ENCODE measurements around the gene MMP25.
"Not testable (repeated sequence)": the region's sequence is repeated elsewhere in the genome, so short reads cannot be mapped to it uniquely, and the experiment has no call there.

Gene MMP25

DNA sequence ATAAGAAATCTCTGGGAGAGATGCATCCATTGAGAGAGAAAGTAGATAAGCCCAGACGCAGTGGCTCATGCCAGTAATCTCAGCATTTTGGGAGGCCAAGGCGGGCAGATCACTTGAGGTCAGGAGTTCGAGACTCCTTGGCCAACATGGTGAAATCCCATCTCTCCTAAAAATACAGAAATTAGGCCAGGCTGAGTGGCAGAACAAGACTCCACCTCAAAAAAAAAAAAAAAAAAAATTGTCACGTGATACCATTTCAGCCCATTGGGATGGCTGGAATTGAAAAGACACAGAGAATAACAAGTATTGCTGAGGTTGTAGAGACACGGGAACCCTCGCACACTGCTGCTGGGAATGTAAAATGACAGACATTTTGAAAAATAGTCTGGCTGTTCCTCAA lies 16.2 kb downstream of the MMP25 start:
- H3K4me3 ChIP-seq (ENCODE audit: low read depth, low read length) = no peak overlapping the region
- no peak for DNase-seq (ENCODE audit: low read depth)
- TF ChIP-seq, protein P1, sequence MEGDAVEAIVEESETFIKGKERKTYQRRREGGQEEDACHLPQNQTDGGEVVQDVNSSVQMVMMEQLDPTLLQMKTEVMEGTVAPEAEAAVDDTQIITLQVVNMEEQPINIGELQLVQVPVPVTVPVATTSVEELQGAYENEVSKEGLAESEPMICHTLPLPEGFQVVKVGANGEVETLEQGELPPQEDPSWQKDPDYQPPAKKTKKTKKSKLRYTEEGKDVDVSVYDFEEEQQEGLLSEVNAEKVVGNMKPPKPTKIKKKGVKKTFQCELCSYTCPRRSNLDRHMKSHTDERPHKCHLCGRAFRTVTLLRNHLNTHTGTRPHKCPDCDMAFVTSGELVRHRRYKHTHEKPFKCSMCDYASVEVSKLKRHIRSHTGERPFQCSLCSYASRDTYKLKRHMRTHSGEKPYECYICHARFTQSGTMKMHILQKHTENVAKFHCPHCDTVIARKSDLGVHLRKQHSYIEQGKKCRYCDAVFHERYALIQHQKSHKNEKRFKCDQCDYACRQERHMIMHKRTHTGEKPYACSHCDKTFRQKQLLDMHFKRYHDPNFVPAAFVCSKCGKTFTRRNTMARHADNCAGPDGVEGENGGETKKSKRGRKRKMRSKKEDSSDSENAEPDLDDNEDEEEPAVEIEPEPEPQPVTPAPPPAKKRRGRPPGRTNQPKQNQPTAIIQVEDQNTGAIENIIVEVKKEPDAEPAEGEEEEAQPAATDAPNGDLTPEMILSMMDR (IDR thresholded peaks at IDR 0.05; ENCODE audit: insufficient read depth, low read depth, low read length, missing control alignments) = no peak

DNA sequence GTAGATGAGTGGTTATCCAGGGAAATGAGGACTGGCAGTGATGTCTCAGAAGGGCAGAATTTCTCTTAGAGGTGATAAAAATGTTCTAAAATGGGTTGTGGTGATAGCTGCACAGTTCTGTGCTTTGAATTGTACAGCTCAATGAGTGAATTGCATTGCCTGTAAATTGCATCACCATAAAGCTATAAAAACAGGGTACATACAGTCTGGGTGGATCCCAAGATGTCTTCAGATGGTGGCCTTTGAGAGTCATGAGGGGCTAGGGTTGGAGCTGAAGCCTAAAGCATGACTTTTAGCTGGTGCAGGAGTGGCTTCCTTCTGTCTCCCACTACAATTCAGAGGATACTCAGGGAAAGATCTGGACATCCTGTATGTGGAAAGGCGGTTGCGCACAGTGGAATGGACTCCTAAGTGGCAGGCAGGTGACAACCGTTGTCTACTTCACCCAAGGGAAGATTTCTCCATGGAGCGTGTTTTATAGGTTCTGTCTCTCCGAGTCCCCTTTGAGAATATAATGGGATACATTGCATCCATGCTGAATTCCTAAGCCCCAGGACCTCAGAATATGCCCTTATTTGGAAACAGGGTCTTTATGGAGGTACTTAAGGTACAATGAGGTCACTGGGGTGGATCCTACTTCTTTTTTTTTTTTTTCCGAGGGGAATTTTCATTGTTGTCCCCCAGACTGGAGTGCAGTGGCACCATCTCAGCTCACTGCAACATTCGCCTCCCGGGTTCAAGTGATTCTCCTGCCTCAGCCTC lies 17.4 kb downstream of the MMP25 start:
- no peak for DNase-seq (ENCODE audit: low read depth)
- TF ChIP-seq, protein P1 (IDR thresholded peaks at IDR 0.05; ENCODE audit: insufficient read depth, low read depth, low read length, missing control alignments) = no peak

DNA sequence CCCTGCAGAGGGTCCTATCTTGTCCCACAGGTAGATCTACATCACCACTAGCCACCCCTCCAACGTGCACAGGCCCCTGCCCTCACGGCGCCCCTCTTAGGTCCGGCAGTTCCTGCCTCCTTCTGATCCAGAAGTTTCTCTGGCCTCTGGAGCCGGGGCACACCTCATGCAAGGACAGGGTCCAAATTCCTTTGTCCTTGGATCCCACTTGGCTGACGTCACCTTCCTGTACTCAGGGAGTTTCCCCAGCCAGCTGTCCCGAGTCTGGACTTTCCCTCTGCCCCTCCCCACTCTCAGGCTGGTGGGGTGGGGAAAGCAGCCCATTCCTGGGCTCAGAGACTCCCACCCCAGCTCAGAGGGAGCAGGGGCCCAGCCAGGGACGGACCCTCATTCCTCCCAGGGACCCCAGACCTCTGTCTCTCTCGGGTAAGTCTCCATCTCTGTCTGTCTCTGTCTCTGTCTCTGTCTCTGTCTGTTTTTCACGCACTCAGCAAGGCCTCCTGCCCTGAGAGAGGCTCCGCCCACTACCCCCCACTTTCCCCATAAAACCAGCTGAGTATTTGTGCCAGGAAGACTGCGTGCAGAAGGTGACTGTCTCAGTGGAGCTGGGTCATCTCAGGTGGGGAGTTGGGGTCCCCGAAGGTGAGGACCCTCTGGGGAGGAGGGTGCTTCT lies 18.8 kb downstream of the MMP25 start, which contains the start of gene IL32:
TSS of gene IL32 (plus strand) at position 572 of the 673 bp plus-strand sequence. CDS start 172 bp downstream, outside the sequence.
- TF ChIP-seq, protein P1 (IDR thresholded peaks at IDR 0.05; ENCODE audit: insufficient read depth, low read depth, low read length, missing control alignments) = no peak
- H3K4me3 ChIP-seq (ENCODE audit: low read depth, low read length) = peak within 1 kb of the TSS; percentile 58
- DNase-seq (ENCODE audit: low read depth) = peak; percentile 65

More for the DNA sequence above, 17.4 kb downstream of the MMP25 start:
- no peak overlapping the region for H3K4me3 ChIP-seq (ENCODE audit: low read depth, low read length)

DNA sequence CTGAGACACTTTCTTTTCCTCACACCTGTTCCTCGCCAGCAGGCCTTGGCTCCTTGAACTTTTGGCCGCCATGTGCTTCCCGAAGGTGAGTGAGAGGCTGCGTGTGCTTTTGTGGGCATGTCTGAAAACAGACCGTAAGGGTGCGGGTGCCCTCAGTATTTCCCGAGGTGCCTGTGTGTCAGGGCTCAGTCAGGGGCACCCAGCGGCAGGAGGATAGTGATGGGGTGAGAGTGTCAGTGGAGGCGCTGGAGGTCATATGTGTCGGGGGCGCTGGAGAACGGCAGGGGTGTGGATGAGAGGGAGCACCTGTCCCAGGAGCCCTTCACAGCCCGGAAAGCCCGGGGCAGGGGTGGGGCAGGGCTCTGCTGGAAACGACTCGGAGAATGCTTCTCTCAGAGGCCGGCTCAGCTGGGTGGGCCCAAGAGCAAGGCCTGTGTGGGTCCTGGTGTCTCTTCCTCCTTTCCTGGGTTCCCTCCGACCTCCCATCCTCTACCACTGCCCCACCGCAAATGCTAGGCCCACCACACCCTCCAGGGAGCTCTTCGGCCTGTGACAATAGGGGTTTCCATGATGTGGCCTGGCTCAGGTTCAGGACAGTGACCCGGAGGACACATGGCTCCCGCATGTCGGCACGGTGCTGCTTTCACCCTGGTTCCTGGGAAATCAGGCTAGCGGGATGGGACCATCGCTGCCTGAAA lies 19.5 kb downstream of the MMP25 start:
- DNase-seq (ENCODE audit: low read depth) = no peak
- peak overlapping the region; percentile 58 for H3K4me3 ChIP-seq (ENCODE audit: low read depth, low read length)
- TF ChIP-seq, protein P1 (IDR thresholded peaks at IDR 0.05; ENCODE audit: insufficient read depth, low read depth, low read length, missing control alignments) = no peak

DNA sequence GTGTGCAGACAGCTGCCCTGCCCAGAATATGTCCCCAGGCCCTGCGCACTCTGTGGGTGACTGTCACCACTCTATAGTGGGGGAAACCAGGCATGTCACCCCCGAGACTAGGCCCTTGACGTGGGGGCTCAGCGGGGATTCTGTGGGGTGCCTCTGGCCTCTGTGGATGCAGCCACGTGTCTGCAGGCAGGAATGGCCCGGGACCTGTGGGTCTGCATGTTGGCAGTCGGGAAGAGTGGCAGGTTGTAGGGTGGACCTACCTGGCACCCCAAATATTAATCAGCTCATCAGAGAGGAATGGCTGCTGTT lies 20.0 kb downstream of the MMP25 start:
- TF ChIP-seq, protein P1 (IDR thresholded peaks at IDR 0.05; ENCODE audit: insufficient read depth, low read depth, low read length, missing control alignments) = no peak
- no peak for DNase-seq (ENCODE audit: low read depth)
- H3K4me3 ChIP-seq (ENCODE audit: low read depth, low read length) = peak overlapping the region; percentile 58

DNA sequence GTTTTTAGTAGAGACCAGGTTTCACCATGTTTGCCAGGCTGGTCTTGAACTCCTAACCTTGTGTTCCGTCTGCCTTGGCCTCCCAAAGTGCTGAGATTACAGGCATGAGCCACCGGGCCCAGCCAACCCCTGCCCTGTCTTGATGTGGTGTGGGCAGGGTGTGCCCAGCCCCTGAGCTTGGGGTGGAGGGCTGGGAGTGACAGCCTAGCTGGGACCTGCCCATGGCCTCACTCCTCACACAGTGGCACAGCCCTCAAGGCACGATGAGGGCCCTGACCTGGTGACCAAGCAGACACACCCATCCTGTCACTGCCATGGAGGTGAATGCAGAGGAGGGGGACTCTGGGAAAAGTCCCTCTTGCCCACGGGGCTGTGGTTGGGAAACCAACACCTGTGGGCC lies 22.1 kb downstream of the MMP25 start:
- no peak for DNase-seq (ENCODE audit: low read depth)
- TF ChIP-seq, protein P1 (IDR thresholded peaks at IDR 0.05; ENCODE audit: insufficient read depth, low read depth, low read length, missing control alignments) = no peak
- H3K4me3 ChIP-seq (ENCODE audit: low read depth, low read length) = no peak overlapping the region

DNA sequence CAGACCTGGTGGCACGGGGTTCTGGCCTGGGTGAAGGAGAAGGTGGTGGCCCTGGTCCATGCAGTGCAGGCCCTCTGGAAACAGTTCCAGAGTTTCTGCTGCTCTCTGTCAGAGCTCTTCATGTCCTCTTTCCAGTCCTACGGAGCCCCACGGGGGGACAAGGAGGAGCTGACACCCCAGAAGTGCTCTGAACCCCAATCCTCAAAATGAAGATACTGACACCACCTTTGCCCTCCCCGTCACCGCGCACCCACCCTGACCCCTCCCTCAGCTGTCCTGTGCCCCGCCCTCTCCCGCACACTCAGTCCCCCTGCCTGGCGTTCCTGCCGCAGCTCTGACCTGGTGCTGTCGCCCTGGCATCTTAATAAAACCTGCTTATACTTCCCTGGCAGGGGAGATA lies 22.8 kb downstream of the MMP25 start:
- DNase-seq (ENCODE audit: low read depth); H3K4me3 ChIP-seq (ENCODE audit: low read depth, low read length): not testable (repeated sequence)

All from GM12865 (cell line).